Tracheal epithelial cell (primary cell): ENCODE data around the gene FGD5. TPM values are rescaled to one million over a fixed set of nuclear protein-coding genes. Genes with fewer than 3 reads are reported as not detected.

ENCODE experiments used
- total RNA-seq: library from RNA; depleted of rRNA; stranded (reverse); fragments of >200 nt; gene quantifications from 2 replicates; pipeline ENCODE4 v1.2.1, GENCODE V29; 2014

FGD5 gene
- total RNA-seq, result under 0.01 and 0.96 TPM in 2 replicates

GRCh38 chr3:14818804-14819500 is at the start of gene FGD5:
Gene FGD5, plus strand, starts transcription at chr3:14818962. Its CDS starts 110 bp downstream, at chr3:14819072.

DNA sequence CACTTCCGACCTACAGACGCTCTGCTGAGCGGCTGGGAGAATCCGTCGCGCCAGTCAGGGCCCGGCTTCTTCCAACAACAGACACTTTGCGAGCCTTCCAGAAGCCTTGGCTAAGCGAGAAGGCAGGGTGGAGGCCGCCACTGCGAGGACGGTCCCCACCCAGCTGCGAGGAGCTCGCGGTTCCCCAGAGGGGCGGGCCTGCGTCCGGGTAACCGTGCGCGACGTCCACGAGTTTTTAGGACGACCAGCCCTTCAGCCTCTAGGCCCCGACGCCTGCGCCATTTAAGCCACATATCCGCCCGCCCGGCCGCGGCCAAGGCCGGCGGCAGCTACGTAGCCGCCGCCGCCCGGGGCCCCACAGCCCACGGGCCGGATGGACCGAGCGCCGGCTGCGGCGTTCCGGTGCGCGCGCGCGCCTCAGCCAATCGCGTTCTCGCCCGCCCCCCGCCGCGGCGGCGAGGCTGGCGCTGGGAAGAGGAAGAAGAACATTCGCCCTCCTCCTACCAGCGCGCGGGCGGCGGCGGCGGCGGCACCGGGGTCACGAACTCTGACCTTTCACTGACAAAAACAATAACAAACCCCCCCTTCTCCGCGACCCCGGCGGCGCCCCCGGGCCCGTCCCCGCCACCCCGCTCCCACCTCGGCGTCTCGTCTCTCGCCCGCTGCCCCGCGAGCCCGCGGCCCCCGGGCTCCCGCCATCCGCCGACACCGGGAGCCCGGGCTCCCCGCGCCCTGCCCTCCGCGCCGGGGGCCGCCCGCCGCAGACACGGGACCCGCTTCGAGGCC is 128.5 kb downstream of the FGD5 start, which contains the start of gene NR2C2:
NR2C2 (plus strand) TSS at position 484 of the 786 bp plus-strand sequence. CDS start 56,332 bp downstream, outside the sequence.

Other genes starting within 250 kb of the FGD5 start
- gene CCDC174, start 167.2 kb upstream of the FGD5 start, total RNA-seq, result 6.4 and 7.7 TPM in 2 replicates
- not detected in 2 replicates for gene C3orf20, start 143.8 kb upstream of the FGD5 start, total RNA-seq
- 12.5 and 18.1 TPM in 2 replicates for gene NR2C2, start 128.6 kb downstream of the FGD5 start, total RNA-seq
- gene MRPS25, start 246.4 kb downstream of the FGD5 start, total RNA-seq, result 17.3 and 19.5 TPM in 2 replicates